SJCRH30 (cell line): ENCODE data around the gene GPR78. TPM values are rescaled to one million over a fixed set of nuclear protein-coding genes. Genes with fewer than 3 reads are reported as not detected.
A peak's percentile ranks its signal among the peaks of the same experiment; 100 is the strongest.

Experiments
- DNase-seq, 2 experiments: peaks; one replicate each; pipeline ENCODE4 v3.0.0-alpha.2; 2015 to 2020
- H3K27ac ChIP-seq: fragments of 250-450 bp; sonication (Bioruptor Pico); 2 replicates; pipeline ENCODE4 v1.5.1; 2020; ENCODE audit warnings: mild to moderate bottlenecking, moderate library complexity
- H3K27me3 ChIP-seq: fragments of 250-450 bp; sonication (Bioruptor Pico); 2 replicates; pipeline ENCODE4 v1.5.1; 2020; ENCODE audit warnings: mild to moderate bottlenecking, moderate library complexity
- H3K36me3 ChIP-seq: fragments of 250-450 bp; sonication (Bioruptor Pico); 2 replicates; pipeline ENCODE4 v1.5.1; 2020; ENCODE audit warnings: mild to moderate bottlenecking, moderate library complexity
- H3K4me1 ChIP-seq: fragments of 250-450 bp; sonication (Bioruptor Pico); 2 replicates; pipeline ENCODE4 v1.5.1; 2020; ENCODE audit warnings: mild to moderate bottlenecking, moderate library complexity
- H3K4me3 ChIP-seq: fragments of 250-450 bp; sonication (Bioruptor Pico); 2 replicates; pipeline ENCODE4 v1.5.1; 2020; ENCODE audit warnings: mild to moderate bottlenecking, moderate library complexity
- H3K9me3 ChIP-seq: fragments of 250-450 bp; sonication (Bioruptor Pico); replicated peaks from 2 replicates; pipeline ENCODE4 v1.5.1; 2020; ENCODE audit warnings: mild to moderate bottlenecking, moderate library complexity
- total RNA-seq: library from RNA; depleted of rRNA; stranded (reverse); fragments of >200 nt; shearing (Covaris generic); gene quantifications from 2 replicates; pipeline ENCODE4 v1.2.3, GENCODE V29; 2014

GPR78 gene
- total RNA-seq, 1 experiment from 2014 or later = 3.5 TPM

DNA sequence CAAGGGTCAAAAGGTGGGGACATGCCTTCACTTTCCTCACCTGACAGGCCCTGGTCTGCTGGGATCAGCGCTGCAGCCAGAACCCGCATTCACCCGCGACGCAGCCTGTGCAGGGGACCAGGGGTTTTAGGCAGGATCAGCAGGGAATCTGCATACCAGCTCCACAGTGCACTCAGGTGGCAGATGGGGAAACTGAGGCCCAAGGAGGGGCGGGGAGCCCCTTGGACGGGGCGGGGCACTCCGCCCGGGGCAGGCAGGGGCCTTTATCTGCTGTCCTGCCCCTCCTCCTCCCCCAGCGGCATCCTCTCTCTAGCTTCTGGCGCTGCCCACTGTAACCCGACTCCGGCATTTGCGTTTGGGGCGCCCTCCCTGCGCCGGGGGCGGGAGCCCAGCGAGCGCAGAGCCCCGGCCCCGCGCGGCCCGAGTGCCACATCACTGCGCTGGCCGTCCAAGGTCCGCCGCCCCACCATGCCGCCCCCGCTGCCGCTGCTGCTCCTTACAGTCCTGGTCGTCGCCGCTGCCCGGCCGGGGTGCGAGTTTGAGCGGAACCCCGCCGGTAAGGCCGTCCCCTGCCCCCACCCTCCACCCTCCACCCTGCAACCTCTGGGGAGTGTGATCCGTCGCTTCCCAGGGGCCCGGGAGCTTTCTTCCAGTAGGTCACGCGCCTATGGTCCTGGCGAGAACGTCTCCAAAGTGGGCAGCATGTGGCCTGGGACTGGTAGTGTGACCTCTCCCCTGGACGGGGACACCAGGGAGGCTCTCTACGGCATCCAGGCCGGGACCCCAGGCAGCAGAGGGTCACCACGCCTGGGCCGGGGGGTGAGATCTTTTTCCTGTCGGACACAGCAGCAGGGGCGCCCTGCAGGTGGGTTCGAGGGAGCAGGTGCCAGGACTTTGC is 12.4 kb downstream of the GPR78 start, which contains the start of gene CPZ:
Gene CPZ, plus strand, starts transcription at position 400 of the 898 bp plus-strand sequence. Its CDS starts 69 bp downstream, at position 469.
- H3K27me3 ChIP-seq = no peaks in the 10 kb centered on the region
- peaks cover 59% of the 10 kb centered on the region for H3K4me1 ChIP-seq
- DNase-seq = peak; percentile 86
- peaks cover 7% of the 10 kb centered on the region for H3K36me3 ChIP-seq
- no peaks in the 10 kb centered on the region for H3K9me3 ChIP-seq
- peak within 1 kb of the TSS; percentile 65 for H3K27ac ChIP-seq
- H3K4me3 ChIP-seq = peak within 1 kb of the TSS; percentile 86

DNA sequence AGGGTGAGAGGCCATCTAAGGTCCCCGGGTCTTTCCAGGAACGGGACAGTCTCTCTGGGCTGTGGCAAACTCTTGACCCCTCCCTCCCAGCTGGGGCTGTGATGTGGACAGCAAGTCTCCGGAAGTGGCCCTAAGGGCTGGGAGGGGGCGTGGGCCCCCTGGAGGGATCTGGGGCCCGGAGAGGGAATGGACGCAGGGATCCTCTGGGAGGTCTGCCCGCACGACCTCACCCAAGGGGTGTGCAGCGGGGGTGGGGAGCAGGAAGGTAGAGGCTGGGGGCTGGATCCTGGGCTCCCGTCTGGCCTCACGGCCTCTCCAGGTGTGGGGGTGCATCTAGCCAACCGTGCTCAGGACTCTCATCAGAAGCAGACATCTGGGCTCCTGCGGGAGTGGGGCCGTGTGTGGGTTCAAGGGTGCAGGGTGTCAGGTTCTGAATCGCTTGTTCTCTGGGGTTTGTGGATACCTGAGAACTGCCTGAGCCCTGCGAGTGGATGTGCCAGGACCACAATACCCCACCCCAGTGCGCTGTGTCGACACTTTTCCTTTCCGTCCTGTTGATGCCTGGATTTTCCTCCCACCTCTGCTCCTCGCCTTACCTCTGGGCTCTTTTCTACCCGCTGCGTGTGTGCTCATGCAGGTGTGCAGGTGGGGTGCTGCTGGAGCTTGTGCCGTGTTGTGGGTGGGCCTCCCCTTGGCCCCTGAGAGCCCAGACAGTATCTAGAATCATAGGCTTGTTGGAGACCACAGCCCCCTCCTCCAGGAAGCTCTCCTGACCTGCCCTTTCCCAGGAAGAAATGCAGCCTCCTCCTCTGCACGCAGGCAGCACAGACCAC is 13.3 kb downstream of the GPR78 start:
- no peaks in the 10 kb centered on the region for H3K27me3 ChIP-seq
- DNase-seq = peak in 1 of 2 experiments; percentile 41
- H3K4me3 ChIP-seq = peak overlapping the region; percentile 86
- H3K4me1 ChIP-seq = peaks cover 63% of the 10 kb centered on the region
- H3K9me3 ChIP-seq = no peaks in the 10 kb centered on the region
- peak overlapping the region; percentile 65 for H3K27ac ChIP-seq
- H3K36me3 ChIP-seq = peaks cover 11% of the 10 kb centered on the region

GRCh38 chr4:8594097-8595038 is 14.2 kb downstream of the GPR78 start:
- no peaks in the 10 kb centered on the region for H3K27me3 ChIP-seq
- no peaks in the 10 kb centered on the region for H3K9me3 ChIP-seq
- peaks cover 71% of the 10 kb centered on the region for H3K4me1 ChIP-seq
- H3K27ac ChIP-seq = peak overlapping the region; percentile 26; the same call in 1 of the 2 replicates
- peak overlapping the region; percentile 86 for H3K4me3 ChIP-seq
- DNase-seq = peak; percentile 76 to 88
- H3K36me3 ChIP-seq = peaks cover 13% of the 10 kb centered on the region

DNA sequence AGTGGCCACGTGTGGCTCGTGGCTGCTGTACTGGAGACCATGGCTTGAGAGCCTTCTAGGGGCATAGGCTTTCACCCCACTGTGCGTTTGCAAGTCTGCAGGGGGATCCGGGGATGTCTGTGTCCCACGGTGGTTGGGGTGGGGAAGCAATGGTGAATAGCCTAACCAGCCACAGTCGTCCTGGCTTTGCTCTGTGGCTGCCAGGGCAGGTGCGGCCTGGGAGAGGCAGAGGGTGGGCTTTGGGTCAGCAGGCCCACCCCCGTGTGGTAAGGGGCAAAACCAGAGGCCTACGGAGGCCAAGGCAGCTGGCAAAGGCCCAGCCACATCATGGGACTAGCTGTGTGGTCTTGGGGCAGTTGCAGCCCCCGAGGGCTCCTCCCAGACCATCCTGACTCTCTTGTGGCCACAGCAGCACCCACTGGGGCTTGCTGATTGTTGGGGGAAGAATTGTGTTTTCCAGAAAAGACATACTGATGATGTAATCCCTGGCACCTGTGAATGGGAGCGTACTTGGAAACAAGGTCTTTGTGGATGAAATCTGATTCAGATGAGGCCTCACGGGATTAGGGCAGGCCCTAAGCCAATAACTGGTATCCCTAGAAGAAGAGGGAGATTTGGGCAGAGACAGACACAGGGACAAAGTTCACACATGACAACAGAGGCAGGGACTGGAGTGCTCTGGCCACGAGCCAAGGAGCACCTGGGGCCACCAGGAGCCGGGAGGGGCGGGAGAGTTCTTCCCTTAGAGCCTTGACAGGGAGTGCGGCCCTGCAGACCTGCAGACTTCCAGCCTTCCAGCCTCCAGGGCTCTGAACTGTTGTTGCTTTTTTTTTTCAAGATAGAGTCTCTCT is 15.3 kb downstream of the GPR78 start:
- peaks cover 15% of the 10 kb centered on the region for H3K36me3 ChIP-seq
- peak; percentile 93 to 95 for DNase-seq
- no peaks in the 10 kb centered on the region for H3K9me3 ChIP-seq
- H3K27ac ChIP-seq = peak overlapping the region; percentile 26
- no peaks in the 10 kb centered on the region for H3K27me3 ChIP-seq
- no peak overlapping the region for H3K4me3 ChIP-seq
- peaks cover 73% of the 10 kb centered on the region for H3K4me1 ChIP-seq

DNA sequence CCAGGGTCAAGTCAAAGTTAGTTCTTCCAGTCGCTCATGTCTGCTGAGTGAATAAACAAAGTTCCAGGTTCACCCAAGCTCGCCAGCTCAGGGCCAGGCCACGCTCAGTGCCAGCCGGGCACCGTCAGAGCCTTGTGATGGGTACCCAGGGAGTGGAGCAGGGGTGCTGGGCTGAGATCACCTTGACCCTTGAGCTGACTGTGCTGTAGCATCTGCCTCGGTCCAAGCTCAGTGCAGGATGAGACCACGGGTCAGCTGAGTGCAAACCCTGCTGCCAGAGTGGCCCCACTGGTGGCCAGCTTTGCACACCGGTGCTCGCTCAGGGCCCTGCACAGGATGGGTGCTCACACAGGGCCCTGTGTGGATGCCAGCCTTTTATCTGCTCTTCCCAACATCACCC is 16.7 kb downstream of the GPR78 start:
- Histone ChIP-seq H3K4me3 (no peak overlapping the region), H3K27me3 (no peaks in the 10 kb centered on the region), H3K36me3 (peaks cover 25% of the 10 kb centered on the region), H3K4me1 (peaks cover 69% of the 10 kb centered on the region), H3K9me3 (no peaks in the 10 kb centered on the region), H3K27ac (no peak overlapping the region)
- no peak for DNase-seq

- H3K9me3 ChIP-seq = no peaks in the 10 kb centered on the region
- H3K4me1 ChIP-seq = peaks cover 64% of the 10 kb centered on the region
Measured at GRCh38 chr4:8597319-8597718, 17.1 kb downstream of the GPR78 start.

DNA sequence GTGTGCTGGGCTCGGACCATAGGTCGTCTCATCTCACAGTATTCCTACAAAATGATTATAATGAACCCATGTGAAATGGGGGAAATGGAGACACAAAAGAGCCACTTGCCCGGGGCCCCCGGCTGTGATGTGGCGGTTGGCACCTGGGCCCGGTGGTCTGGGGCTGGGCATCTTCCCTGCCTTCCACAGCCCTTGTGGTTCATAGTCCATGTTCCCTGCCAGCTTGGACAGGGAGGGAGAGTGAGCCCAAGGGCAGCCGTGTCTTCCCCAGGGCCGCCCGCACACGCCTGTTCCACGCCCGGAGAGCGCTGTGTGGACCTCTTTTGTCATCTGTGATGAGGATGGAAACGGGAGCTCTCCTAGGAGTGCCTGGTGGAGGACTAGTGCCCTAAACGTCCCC is 17.6 kb downstream of the GPR78 start:
- Histone ChIP-seq H3K9me3 (no peaks in the 10 kb centered on the region), H3K36me3 (peaks cover 34% of the 10 kb centered on the region), H3K27me3 (no peaks in the 10 kb centered on the region), H3K4me1 (peaks cover 63% of the 10 kb centered on the region), H3K27ac (no peak overlapping the region), H3K4me3 (no peak overlapping the region)
- DNase-seq = no peak

More at GRCh38 chr4:8597319-8597718, 17.1 kb downstream of the GPR78 start:
- Histone ChIP-seq H3K4me3 (no peak overlapping the region), H3K36me3 (peaks cover 29% of the 10 kb centered on the region), H3K27me3 (no peaks in the 10 kb centered on the region), H3K27ac (no peak overlapping the region)
- DNase-seq = no peak

DNA sequence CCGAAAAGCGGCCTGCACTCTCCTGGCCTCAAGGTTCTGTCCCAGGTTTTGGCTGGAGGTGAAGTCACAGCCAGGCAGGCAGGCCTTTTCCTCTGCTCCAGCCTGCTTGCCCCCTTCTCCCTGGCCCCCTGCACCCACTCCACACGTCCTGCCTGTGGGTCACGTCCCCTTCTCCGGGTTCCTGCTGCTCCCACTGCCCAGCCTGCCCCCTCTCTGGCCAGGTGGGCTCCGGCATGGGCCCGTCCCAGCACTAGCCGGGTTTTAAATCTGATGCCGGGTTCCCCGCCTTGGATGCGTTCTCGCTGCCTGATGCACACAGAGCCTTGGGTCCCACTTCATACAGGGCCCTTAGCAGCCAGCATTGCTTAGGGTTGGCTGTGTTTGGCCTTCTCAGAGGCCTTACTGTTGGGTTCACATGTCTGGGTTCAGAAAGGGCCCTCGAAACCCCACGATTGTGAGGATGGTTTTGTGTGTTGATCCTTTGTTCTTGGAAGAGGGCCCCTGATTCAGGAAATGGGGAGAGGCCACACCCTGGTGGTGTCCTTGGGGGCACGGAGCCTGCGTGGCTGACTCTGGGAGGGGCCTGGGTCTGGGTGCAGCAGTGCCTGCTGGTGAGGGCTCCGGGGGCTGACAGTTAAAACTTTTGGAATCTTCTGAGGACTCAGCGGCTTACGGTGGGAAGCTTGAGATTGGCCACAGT is 18.3 kb downstream of the GPR78 start:
- Histone ChIP-seq H3K4me1 (peaks cover 63% of the 10 kb centered on the region), H3K27me3 (no peaks in the 10 kb centered on the region), H3K9me3 (no peaks in the 10 kb centered on the region), H3K36me3 (peaks cover 39% of the 10 kb centered on the region), H3K4me3 (no peak overlapping the region), H3K27ac (peak overlapping the region; percentile 93)
- DNase-seq = no peak

GRCh38 chr4:8599091-8599460 is 18.9 kb downstream of the GPR78 start:
- Histone ChIP-seq H3K9me3 (no peaks in the 10 kb centered on the region), H3K4me1 (peaks cover 60% of the 10 kb centered on the region), H3K4me3 (no peak overlapping the region), H3K36me3 (peaks cover 44% of the 10 kb centered on the region), H3K27ac (peak overlapping the region; percentile 93), H3K27me3 (no peaks in the 10 kb centered on the region)
- DNase-seq = no peak

- peak; percentile 97 to 98 for DNase-seq
- peak overlapping the region; percentile 93 for H3K27ac ChIP-seq
- no peaks in the 10 kb centered on the region for H3K27me3 ChIP-seq
- H3K9me3 ChIP-seq = no peaks in the 10 kb centered on the region
- no peak overlapping the region for H3K4me3 ChIP-seq
- peaks cover 50% of the 10 kb centered on the region for H3K36me3 ChIP-seq
- H3K4me1 ChIP-seq = peaks cover 54% of the 10 kb centered on the region
Measured at GRCh38 chr4:8599657-8600056, 19.5 kb downstream of the GPR78 start.

DNA sequence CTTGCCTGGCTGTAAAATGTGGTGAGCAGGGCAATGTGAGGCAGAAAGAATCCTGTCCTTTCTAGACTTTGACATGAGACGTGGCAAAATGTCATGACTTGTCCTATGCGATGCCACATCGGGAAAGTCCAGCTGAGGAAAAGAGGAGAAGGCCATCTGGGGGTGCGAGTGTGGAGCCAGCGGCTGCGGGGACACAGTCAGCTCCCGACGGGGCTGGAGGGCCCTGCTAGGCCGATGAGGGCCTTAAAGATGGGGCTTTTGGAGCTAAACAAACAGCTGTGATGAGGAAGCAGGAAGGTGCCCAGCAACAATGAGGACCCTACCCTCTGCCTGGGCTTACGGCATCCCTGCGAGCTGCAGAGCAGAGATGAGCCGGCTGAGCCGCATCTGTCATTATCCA is 20.1 kb downstream of the GPR78 start:
- Histone ChIP-seq H3K4me3 (no peak overlapping the region), H3K36me3 (peaks cover 56% of the 10 kb centered on the region), H3K9me3 (no peaks in the 10 kb centered on the region), H3K4me1 (peaks cover 48% of the 10 kb centered on the region), H3K27me3 (no peaks in the 10 kb centered on the region), H3K27ac (peak overlapping the region; percentile 93)
- no peak for DNase-seq

DNA sequence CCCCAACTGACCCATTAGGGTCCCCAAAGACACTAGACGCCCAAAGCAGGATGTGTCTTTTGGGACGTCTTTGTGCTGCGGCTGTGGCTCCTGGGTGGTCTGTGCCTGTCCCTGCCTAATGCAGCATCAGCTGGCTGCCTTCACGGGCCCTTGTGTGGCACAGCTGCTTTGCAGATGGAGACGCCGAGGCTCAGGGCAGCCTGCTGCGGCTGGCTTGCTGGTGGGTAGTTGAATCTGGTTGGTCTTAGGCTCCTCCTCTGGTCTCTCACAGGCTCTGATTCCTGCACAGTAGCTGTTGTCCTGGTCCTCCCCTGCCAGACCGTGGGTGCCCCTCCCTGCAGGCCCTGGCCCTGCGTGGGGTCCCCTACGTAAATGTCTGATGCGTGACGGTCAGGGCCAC is 20.5 kb downstream of the GPR78 start:
- H3K27ac ChIP-seq = peak overlapping the region; percentile 93
- no peaks in the 10 kb centered on the region for H3K9me3 ChIP-seq
- H3K27me3 ChIP-seq = no peaks in the 10 kb centered on the region
- peaks cover 60% of the 10 kb centered on the region for H3K36me3 ChIP-seq
- H3K4me1 ChIP-seq = peaks cover 46% of the 10 kb centered on the region
- H3K4me3 ChIP-seq = no peak overlapping the region
- peak; percentile 94 to 96 for DNase-seq

DNA sequence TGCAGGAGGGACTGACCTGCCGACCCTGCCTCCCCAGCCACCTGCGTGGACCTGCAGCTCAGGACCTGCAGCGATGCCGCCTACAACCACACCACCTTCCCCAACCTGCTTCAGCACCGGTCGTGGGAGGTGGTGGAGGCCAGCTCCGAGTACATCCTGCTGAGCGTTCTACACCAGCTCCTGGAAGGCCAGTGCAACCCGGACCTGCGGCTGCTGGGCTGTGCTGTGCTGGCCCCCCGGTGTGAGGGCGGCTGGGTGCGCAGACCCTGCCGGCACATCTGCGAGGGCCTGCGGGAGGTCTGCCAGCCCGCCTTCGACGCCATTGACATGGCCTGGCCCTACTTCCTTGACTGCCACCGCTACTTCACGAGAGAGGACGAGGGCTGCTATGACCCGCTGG is 20.9 kb downstream of the GPR78 start:
- H3K9me3 ChIP-seq = no peaks in the 10 kb centered on the region
- H3K27me3 ChIP-seq = no peaks in the 10 kb centered on the region
- peaks cover 42% of the 10 kb centered on the region for H3K4me1 ChIP-seq
- peak overlapping the region; percentile 93 for H3K27ac ChIP-seq
- no peak overlapping the region for H3K4me3 ChIP-seq
- peaks cover 64% of the 10 kb centered on the region for H3K36me3 ChIP-seq
- DNase-seq = no peak
